Vagina (tissue), 2 donors: ENCODE results near the gene NFATC3.

Source experiments
- CTCF ChIP-seq, 3 experiments: fragments of 450-650 bp in 2 of 3; fragments of 200-600 bp in 1 of 3; sonication (generic) in 1 of 3; IDR thresholded peaks; one replicate each; pipeline ENCODE4 v1.5.1; 2017 to 2019; ENCODE audit warnings: antibody characterized with exemption in 3 of 3, mild to moderate bottlenecking in 2 of 3, moderate library complexity in 2 of 3
- POLR2A ChIP-seq, 2 donors: fragments of 450-650 bp; IDR thresholded peaks; one replicate each; pipeline ENCODE4 v1.6.1; 2017; ENCODE audit warnings: antibody characterized with exemption in 2 of 2, mild to moderate bottlenecking in 2 of 2, moderate library complexity in 2 of 2
- POLR2AphosphoS5 ChIP-seq, 2 donors: sonication (generic); formaldehyde crosslinking; IDR thresholded peaks; one replicate each; pipeline ENCODE4 v1.9.0; 2017; ENCODE audit warnings: antibody characterized with exemption in 2 of 2, mild to moderate bottlenecking in 2 of 2, low read depth in 1 of 2; ENCODE audit not compliant: insufficient read depth in 1 of 2

GRCh38 chr16:68233085-68233834 is 148.1 kb downstream of the NFATC3 start:
- TF ChIP-seq POLR2AphosphoS5 (IDR thresholded peaks at IDR 0.05; ENCODE audit: insufficient read depth in 1 of 2, low read depth in 1 of 2) = no peak
- no peak for TF ChIP-seq CTCF (IDR thresholded peaks at IDR 0.05)
- TF ChIP-seq POLR2A (IDR thresholded peaks at IDR 0.05) = no peak
